GM21786 (cell line): ENCODE data around the gene WDR17.

Source experiments
- ATAC-seq: cut with Tn5 transposase; IDR thresholded peaks from one replicate; pipeline ENCODE4 v1.9.1; 2021; ENCODE audit not compliant: unreplicated experiment

Gene WDR17

GRCh38 chr4:176065435-176066291 is at the start of gene WDR17:
Gene WDR17, plus strand, starts transcription at chr4:176065841. Its CDS starts 45,740 bp downstream, at chr4:176111581.
- peak; percentile 100 for ATAC-seq

DNA sequence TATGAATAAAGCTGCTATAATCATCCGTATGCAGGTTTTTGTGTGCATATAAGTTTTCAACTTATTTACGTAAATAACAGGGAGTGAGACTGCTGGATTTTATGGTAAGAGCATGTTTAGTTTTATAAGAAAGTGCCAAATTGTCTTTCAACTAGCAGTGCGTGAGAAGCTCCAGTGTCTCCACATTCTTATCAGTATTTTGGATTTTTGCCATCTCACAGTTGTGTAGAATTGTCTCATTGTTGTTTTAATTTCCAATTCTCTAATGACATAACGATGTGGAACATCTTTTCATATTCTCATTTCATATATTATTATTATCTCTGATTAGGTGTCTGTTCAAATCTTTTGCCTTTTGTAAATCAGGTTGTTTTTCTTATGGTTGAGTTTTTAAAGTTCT is 49.0 kb upstream of the WDR17 start:
- ATAC-seq: no peak

- ATAC-seq: no peak
These were observed 45.1 kb upstream of the WDR17 start for GRCh38 chr4:176020481-176021085.

DNA sequence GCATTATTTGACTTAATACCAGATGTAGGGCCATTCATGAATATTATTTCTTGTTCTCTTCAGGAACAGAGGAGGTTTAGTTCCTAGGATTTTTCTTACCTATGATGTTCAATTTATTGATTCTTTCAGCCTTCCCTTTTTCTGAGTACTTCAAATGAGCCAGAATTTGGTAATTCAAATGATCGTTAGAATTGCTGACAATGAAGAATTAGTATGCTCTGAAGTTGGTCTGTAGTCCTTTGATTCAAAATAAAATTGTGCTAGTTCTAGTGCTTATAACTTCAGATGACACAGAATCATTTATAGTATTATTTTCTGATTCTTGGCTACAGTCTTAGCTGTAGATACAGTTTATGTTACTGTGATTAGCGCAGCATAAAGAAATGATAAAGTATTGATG is 35.2 kb upstream of the WDR17 start:
- no peak for ATAC-seq

DNA sequence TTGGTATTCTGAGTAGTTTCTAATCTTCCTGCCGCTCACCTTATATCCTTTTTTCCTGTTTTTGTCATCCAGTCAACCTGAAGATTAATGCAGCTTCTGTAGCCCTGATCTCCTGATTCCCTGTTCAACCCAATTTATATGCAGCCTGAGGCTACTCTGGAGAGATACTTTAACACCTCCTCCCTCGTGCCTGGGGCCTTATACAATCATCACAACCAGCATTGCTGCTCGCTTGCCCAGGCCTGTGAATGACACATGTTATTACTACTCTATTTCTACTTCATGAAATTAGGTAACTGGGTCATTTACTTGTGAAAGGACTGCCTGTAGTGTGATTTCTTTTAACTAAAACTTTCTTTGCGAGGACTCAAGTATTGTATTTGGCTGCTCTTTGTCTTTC is 33.7 kb upstream of the WDR17 start:
- ATAC-seq: no peak

GRCh38 chr4:176032454-176032853 is 33.2 kb upstream of the WDR17 start:
- ATAC-seq: no peak

GRCh38 chr4:176034499-176034898 is 31.1 kb upstream of the WDR17 start:
- ATAC-seq: no peak

GRCh38 chr4:176034936-176035335 is 30.7 kb upstream of the WDR17 start:
- no peak for ATAC-seq

DNA sequence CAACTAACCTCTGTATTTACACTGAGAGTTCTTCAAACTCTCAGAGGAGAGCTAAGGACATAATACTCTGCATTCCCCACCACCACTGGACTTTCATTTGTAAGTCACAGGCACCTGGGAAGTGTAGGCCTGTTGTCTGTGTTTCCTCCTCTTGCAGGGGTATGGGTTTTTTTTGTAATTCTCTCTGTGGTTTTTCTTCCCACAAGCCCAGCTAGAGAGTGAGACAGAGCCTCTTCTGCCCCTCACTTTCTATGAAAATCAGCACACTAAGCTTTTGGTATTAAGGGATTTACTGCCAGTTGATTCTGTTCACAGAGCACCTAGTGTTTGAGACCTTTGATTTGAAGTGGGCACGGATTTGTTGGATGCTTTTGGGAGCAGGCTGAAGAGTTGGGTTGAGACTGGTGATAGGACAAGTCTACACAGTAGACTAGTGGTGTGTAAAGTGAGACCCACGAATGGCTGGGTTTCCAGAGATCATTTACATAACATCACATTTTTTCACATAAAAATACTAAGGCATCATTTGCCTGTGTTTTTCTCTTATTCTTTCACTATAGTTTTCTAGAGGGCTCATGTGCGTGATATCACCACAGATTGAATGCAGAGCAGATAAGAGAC is 28.9 kb upstream of the WDR17 start:
- ATAC-seq: peak; percentile 72

GRCh38 chr4:176038789-176039188 is 26.9 kb upstream of the WDR17 start:
- no peak for ATAC-seq

GRCh38 chr4:176042195-176042594 is 23.4 kb upstream of the WDR17 start:
- no peak for ATAC-seq

GRCh38 chr4:176043838-176044588 is 21.6 kb upstream of the WDR17 start:
- ATAC-seq: no peak

GRCh38 chr4:176044589-176044951 is 21.1 kb upstream of the WDR17 start:
- ATAC-seq: no peak

DNA sequence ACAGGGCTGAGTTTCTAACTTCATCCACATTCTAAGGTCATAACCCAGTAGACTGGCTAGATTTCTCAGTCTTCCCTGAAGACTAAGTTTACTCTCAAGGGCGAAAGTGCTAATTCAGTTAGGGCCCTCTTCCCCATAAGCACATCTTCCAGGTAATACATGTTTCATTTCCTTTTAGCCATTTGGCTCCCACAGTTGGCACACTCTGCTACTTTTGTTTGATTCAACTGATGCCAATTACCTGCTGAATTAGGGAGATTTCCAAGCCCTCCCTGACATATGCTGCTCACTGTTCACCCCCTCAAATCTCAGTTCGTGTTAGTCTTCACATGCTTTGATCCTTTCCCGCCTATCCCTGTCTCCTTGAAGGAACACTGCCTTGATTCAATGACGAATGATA is 17.0 kb upstream of the WDR17 start:
- no peak for ATAC-seq

DNA sequence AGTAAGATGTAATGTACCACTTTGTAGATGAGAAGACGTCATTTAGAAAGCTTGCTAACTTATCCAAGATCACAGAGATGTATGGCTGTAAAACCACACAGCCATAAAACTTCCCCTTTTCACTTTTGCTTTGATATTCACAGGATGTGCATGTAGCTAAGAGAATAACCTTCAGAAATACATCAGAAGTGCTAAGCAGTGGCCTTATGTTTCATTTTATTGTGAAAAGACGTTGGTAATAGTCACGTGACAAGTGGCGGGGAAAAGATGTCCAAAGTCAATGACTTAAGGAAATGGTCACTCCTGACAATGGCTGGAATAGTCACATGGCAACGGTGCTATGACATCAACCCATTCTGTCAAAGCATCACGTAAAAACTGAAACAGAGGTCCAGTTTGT is 12.9 kb upstream of the WDR17 start:
- peak; percentile 95 for ATAC-seq

DNA sequence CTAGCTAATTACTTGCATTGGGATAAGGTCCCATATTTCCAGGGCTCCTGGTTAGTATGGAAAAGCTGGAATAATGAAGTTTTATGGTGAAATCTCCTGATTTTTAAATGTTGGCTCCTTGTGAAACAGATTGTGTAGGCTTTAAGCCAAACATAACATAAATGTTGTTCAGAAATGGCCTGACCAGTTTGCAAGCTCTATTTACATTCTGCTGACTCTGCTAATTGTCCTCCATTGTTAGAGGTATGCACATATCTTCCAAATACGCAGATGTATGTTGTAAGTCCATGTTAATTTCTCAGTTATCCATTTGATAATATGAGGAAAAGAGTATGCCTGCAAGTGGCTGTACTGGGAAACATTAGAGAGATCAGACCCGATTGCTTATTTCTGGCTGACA is 11.9 kb upstream of the WDR17 start:
- ATAC-seq: no peak

GRCh38 chr4:176054942-176055341 is 10.7 kb upstream of the WDR17 start:
- ATAC-seq: no peak

DNA sequence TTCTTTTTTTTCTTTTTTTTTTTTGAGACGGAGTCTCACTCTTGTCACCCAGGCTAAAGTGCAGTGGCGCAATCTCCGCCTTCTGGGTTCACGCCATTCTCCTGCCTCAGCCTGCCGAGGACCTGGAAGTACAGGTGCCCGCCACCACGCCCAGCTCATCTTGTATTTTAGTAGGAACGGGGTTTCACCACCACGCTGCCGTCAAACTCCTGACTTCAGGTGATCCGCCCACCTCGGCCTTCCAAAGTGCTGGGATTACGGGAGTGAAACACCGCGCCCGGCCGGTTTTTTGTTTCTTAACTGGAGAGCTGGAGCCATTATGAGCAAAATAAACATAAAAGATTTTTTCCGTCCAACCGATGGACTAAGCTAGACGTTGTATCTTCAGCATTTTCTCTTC is 1.9 kb upstream of the WDR17 start:
- no peak for ATAC-seq

DNA sequence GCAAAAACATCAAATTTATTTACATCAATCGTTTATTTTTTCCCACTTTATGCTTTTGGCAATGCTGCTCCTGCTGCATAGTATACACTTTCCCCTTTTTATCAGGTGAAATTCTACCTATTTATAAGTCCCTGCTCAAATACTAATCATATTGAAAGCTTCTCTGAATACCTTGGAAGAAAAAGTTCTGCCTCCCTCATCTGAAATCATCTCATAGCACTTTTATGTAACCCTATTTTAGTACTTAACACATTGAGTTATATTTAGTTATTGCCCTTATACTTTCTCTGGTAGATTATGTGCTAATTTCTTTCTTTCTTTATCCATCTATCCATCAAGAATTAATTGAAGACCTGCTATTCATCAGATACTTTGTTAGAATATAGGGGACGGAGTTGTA is 1.1 kb upstream of the WDR17 start:
- ATAC-seq: no peak

DNA sequence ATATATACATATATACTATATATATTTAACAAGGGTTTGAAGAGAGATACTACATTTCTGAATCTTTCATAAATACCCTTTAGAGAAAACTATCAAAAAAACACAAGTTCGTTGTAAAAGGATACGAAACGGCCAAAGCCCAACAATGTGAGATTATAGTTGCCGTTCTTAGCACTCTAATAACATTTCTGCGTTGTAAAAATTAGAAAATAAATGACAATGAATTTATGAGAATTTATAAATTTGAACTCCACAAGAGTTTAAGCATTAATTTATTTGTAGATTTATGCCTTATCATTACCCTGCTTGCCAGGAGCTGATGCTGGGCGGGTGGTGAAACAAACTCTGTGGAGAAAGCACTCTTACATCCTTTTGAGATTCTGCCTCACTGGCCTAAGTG is 1.1 kb downstream of the WDR17 start:
- ATAC-seq: no peak

DNA sequence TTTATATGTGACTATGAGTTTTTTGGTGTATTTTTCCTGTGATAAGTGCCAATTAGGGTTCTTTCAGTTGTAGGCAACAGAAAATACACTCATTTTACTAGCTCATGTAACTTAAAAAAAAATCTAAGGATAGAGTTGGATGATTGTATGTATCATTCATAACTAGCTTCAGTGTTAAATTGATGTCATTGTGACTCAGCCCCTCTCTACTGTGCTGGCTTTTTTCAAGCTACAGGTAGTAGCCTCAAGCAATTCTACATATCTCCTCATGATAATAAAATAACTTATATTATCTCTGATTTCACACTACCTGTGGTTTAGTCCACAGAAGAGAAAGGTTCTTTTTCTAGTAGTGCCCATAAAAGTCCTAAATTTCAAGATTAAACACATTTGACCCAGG is 11.9 kb downstream of the WDR17 start:
- ATAC-seq: no peak

- no peak for ATAC-seq
These were observed 19.1 kb downstream of the WDR17 start for GRCh38 chr4:176084769-176085168.
